ENCODE results near the gene IL17RD. TPM values are rescaled to one million over a fixed set of nuclear protein-coding genes. Genes with fewer than 3 reads are reported as not detected.

IL17RD gene
- total and polyA plus RNA-seq, 10 of the 15 experiments (the other 5 are each of a cell fraction or from before 2014, with no cell fraction given), result 0.01 to 0.08 (median 0.04) TPM; not detected in 3

DNA sequence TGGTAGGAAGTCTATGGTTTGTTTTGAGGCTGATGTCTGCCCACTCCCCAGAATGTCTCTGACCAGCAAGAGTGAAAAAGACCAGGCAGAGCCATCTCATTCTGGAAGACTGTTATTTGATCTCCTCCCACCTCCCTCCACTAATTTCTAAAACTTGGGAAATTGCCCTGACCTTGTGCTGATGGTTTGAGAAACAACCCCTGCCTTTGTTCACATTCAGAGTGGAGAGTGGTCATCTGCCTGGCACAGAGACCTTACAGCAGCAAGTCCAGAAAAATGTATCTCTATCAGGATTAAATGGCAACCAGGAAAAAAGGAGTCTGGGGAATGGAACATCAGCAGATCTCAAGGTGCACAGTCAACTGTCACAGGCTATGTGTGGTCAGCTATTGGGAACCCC, 79.0 kb downstream of the IL17RD start (continued):
- TF ChIP-seq ZBED1 (IDR thresholded peaks at IDR 0.05; ENCODE audit: borderline replicate concordance), result no peak
- TF ChIP-seq, protein P1, sequence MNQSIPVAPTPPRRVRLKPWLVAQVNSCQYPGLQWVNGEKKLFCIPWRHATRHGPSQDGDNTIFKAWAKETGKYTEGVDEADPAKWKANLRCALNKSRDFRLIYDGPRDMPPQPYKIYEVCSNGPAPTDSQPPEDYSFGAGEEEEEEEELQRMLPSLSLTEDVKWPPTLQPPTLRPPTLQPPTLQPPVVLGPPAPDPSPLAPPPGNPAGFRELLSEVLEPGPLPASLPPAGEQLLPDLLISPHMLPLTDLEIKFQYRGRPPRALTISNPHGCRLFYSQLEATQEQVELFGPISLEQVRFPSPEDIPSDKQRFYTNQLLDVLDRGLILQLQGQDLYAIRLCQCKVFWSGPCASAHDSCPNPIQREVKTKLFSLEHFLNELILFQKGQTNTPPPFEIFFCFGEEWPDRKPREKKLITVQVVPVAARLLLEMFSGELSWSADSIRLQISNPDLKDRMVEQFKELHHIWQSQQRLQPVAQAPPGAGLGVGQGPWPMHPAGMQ (IDR thresholded peaks at IDR 0.05; ENCODE audit: borderline replicate concordance), result no peak
- TF ChIP-seq SRF (IDR thresholded peaks at IDR 0.05; ENCODE audit: low read depth in 2 of 2, low read length in 2 of 2), result no peak
- TF ChIP-seq CHD1 (IDR thresholded peaks at IDR 0.05; ENCODE audit: low read depth, low read length), result no peak

DNA sequence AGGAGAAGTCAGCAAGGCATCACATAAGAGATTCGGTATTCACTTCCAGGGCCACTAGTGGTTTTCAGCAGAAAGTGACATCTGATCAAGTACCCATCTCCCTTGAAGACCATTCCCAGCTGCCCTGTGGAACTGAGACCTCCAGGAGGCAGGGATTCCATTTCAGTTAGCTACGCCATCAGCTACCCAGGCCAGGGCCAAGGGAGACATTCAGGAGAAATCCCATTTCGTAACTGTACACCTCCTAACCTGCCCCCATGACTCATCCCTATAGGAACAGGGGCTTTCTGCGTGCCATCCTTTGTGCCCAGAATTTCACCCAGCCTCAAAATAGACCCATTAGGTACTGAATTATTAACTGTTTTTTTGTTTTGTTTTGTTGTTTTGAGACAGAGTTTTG, 79.9 kb downstream of the IL17RD start:
- intact Hi-C loops (cut with micrococcal nuclease; ENCODE audit: unreplicated experiment) (no loop called here), in situ Hi-C loops (cut with MboI) (no loop called here)
- Histone ChIP-seq H2AFZ (ENCODE audit: control insufficient read depth, low read depth, low read length) (no peak overlapping the region), H3K9ac (ENCODE audit: control insufficient read depth, insufficient read depth, low read length) (no peak overlapping the region), H3K79me2 (ENCODE audit: control insufficient read depth, insufficient read depth, low read length) (no peaks in the 10 kb centered on the region), H3K36me3 (ENCODE audit: control insufficient read depth in 2 of 2, insufficient read depth in 2 of 2, low read length in 1 of 2) (no peaks in the 10 kb centered on the region), H3K27ac (ENCODE audit: control insufficient read depth, insufficient read depth) (no peak overlapping the region), H3K27me3 (replicated peaks in 1 of 2; ENCODE audit: control insufficient read depth in 2 of 2, insufficient read depth in 2 of 2, low read length in 1 of 2) (peaks cover 0 to 2% of the 10 kb centered on the region in 2 experiments; a peak in 2 of 4 replicates), H3K9me3 (replicated peaks; ENCODE audit: control insufficient read depth, insufficient read depth, low read length) (no peaks in the 10 kb centered on the region), H3K4me2 (ENCODE audit: control insufficient read depth, insufficient read depth) (no peak overlapping the region), H4K20me1 (ENCODE audit: control insufficient read depth, insufficient read depth) (no peaks in the 10 kb centered on the region), H3K4me1 (ENCODE audit: control insufficient read depth, insufficient read depth, low read length) (no peaks in the 10 kb centered on the region), H3K4me3 (no peak overlapping the region)
- POLR2A ChIA-PET, result no interaction called here
- SMC1A ChIA-PET (ENCODE audit: uncharacterized antibody, unreplicated experiment), result interaction anchor here (1.7 kb wide), 1 partner anchor 14 kb away, joined by 4 read pairs; no protein-coding TSS in a partner anchor
- WGBS (ENCODE audit: insufficient coverage, insufficient replicate concordance, low lambda C conversion rate, missing lambda C conversion rate), result 56% methylated on average over 4 of the region's 4 CpGs
- RAD21 ChIA-PET (ENCODE audit: unreplicated experiment), result no interaction called here
- ATAC-seq, result no peak
- no peak for FAIRE-seq
- BruUV-seq (replicated peaks), result no TSS peak
- CTCF ChIA-PET, result interaction anchor here (0.8 to 2.0 kb wide), 2 partner anchors 13 to 89 kb away, joined by 3 to 6 read pairs; no protein-coding TSS in a partner anchor
- DNase-seq (ENCODE audit: low read depth, low spot score), result no peak
- TF ChIP-seq DPF2 (IDR thresholded peaks at IDR 0.05) (no peak), RB1 (IDR thresholded peaks at IDR 0.05; ENCODE audit: borderline replicate concordance) (no peak), LARP7 (IDR thresholded peaks at IDR 0.05) (no peak), ZBED1 (IDR thresholded peaks at IDR 0.05; ENCODE audit: borderline replicate concordance) (no peak), TCF7 (IDR thresholded peaks at IDR 0.05; ENCODE audit: borderline replicate concordance) (no peak), NFYA (IDR thresholded peaks at IDR 0.05; ENCODE audit: borderline replicate concordance, low read depth, low read length) (no peak), ATF7 (IDR thresholded peaks at IDR 0.05; ENCODE audit: low read depth) (no peak), STAT1 (conservative IDR thresholded peaks at IDR 0.05) (no peak), CREM (IDR thresholded peaks at IDR 0.05; ENCODE audit: low read depth) (no peak), CBX3 (IDR thresholded peaks at IDR 0.05; ENCODE audit: borderline replicate concordance, low read depth) (no peak)
- TF ChIP-seq, protein P2, sequence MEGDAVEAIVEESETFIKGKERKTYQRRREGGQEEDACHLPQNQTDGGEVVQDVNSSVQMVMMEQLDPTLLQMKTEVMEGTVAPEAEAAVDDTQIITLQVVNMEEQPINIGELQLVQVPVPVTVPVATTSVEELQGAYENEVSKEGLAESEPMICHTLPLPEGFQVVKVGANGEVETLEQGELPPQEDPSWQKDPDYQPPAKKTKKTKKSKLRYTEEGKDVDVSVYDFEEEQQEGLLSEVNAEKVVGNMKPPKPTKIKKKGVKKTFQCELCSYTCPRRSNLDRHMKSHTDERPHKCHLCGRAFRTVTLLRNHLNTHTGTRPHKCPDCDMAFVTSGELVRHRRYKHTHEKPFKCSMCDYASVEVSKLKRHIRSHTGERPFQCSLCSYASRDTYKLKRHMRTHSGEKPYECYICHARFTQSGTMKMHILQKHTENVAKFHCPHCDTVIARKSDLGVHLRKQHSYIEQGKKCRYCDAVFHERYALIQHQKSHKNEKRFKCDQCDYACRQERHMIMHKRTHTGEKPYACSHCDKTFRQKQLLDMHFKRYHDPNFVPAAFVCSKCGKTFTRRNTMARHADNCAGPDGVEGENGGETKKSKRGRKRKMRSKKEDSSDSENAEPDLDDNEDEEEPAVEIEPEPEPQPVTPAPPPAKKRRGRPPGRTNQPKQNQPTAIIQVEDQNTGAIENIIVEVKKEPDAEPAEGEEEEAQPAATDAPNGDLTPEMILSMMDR (IDR thresholded peaks at IDR 0.05 in 2 of 3, conservative IDR thresholded peaks at IDR 0.05 in 1 of 3; ENCODE audit: control insufficient read depth in 2 of 3, extremely low read depth in 1 of 3, insufficient read depth in 1 of 3, low read depth in 3 of 3, low read length in 3 of 3), result no peak
- TF ChIP-seq, protein P3, sequence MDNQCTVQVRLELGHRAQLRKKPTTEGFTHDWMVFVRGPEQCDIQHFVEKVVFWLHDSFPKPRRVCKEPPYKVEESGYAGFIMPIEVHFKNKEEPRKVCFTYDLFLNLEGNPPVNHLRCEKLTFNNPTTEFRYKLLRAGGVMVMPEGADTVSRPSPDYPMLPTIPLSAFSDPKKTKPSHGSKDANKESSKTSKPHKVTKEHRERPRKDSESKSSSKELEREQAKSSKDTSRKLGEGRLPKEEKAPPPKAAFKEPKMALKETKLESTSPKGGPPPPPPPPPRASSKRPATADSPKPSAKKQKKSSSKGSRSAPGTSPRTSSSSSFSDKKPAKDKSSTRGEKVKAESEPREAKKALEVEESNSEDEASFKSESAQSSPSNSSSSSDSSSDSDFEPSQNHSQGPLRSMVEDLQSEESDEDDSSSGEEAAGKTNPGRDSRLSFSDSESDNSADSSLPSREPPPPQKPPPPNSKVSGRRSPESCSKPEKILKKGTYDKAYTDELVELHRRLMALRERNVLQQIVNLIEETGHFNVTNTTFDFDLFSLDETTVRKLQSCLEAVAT (IDR thresholded peaks at IDR 0.05), result no peak
- TF ChIP-seq, protein P4, sequence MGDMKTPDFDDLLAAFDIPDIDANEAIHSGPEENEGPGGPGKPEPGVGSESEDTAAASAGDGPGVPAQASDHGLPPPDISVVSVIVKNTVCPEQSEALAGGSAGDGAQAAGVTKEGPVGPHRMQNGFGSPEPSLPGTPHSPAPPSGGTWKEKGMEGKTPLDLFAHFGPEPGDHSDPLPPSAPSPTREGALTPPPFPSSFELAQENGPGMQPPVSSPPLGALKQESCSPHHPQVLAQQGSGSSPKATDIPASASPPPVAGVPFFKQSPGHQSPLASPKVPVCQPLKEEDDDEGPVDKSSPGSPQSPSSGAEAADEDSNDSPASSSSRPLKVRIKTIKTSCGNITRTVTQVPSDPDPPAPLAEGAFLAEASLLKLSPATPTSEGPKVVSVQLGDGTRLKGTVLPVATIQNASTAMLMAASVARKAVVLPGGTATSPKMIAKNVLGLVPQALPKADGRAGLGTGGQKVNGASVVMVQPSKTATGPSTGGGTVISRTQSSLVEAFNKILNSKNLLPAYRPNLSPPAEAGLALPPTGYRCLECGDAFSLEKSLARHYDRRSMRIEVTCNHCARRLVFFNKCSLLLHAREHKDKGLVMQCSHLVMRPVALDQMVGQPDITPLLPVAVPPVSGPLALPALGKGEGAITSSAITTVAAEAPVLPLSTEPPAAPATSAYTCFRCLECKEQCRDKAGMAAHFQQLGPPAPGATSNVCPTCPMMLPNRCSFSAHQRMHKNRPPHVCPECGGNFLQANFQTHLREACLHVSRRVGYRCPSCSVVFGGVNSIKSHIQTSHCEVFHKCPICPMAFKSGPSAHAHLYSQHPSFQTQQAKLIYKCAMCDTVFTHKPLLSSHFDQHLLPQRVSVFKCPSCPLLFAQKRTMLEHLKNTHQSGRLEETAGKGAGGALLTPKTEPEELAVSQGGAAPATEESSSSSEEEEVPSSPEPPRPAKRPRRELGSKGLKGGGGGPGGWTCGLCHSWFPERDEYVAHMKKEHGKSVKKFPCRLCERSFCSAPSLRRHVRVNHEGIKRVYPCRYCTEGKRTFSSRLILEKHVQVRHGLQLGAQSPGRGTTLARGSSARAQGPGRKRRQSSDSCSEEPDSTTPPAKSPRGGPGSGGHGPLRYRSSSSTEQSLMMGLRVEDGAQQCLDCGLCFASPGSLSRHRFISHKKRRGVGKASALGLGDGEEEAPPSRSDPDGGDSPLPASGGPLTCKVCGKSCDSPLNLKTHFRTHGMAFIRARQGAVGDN (IDR thresholded peaks at IDR 0.05), result no peak

All from GM12878 (cell line).